Measurements from ENCODE around the gene NSUN7. TPM values are rescaled to one million over a fixed set of nuclear protein-coding genes. Genes with fewer than 3 reads are reported as not detected.

NSUN7 gene
- total RNA-seq, 2 donors from 2014 or later = 12.6 to 14.3 TPM

DNA sequence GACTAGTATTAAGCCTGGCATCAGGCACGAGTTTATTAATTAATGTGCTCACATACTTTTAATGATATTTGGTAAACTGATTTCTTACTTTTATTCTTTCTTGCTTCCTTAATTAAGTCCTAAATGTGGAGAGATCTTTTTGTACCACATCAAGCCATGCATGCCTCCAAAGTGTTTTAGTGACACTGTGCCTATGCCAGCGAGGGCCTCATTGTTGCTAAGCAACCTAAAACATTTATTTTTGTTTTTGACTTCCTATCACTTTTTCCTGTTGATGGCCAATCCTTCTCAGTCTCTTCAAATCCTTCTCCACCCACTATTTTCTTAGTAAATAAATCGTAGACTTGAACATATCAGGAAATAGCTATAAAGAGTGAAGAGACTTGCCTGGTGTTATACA is 5.5 kb upstream of the NSUN7 start:
- H3K4me3 ChIP-seq = no peak overlapping the region
- no peaks in the 10 kb centered on the region for H3K27me3 ChIP-seq (replicated peaks; ENCODE audit: insufficient read depth)
- intact Hi-C loops (cut with DNase I) = loop anchor here (10.0 kb wide), 1 partner anchor 471 kb away; the partner anchor contains the start of gene APBB2
- H3K36me3 ChIP-seq = no peaks in the 10 kb centered on the region
- no peaks in the 10 kb centered on the region for H3K9me3 ChIP-seq
- H3K27ac ChIP-seq = no peak overlapping the region
- no peaks in the 10 kb centered on the region for H3K4me1 ChIP-seq (replicated peaks)
- 55% methylated on average over 3 of the region's 3 CpGs for WGBS
- no peak for TF ChIP-seq POLR2AphosphoS5 (IDR thresholded peaks at IDR 0.05)
- TF ChIP-seq POLR2A (IDR thresholded peaks at IDR 0.05) = no peak
- TF ChIP-seq, protein P1, sequence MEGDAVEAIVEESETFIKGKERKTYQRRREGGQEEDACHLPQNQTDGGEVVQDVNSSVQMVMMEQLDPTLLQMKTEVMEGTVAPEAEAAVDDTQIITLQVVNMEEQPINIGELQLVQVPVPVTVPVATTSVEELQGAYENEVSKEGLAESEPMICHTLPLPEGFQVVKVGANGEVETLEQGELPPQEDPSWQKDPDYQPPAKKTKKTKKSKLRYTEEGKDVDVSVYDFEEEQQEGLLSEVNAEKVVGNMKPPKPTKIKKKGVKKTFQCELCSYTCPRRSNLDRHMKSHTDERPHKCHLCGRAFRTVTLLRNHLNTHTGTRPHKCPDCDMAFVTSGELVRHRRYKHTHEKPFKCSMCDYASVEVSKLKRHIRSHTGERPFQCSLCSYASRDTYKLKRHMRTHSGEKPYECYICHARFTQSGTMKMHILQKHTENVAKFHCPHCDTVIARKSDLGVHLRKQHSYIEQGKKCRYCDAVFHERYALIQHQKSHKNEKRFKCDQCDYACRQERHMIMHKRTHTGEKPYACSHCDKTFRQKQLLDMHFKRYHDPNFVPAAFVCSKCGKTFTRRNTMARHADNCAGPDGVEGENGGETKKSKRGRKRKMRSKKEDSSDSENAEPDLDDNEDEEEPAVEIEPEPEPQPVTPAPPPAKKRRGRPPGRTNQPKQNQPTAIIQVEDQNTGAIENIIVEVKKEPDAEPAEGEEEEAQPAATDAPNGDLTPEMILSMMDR (IDR thresholded peaks at IDR 0.05) = no peak
- DNase-seq (ENCODE audit: low spot score) = no peak

GRCh38 chr4:40745285-40745984 is 4.3 kb upstream of the NSUN7 start:
- 88% methylated on average over 6 of the region's 6 CpGs for WGBS
- TF ChIP-seq POLR2A (IDR thresholded peaks at IDR 0.05) = no peak
- intact Hi-C loops (cut with DNase I) = loop anchor here (10.0 kb wide), 1 partner anchor 469 kb away; the partner anchor contains the start of gene APBB2
- no peaks in the 10 kb centered on the region for H3K27me3 ChIP-seq (replicated peaks; ENCODE audit: insufficient read depth)
- no peak for DNase-seq (ENCODE audit: low spot score)
- no peak overlapping the region for H3K4me3 ChIP-seq
- no peak overlapping the region for H3K27ac ChIP-seq
- no peaks in the 10 kb centered on the region for H3K9me3 ChIP-seq
- no peaks in the 10 kb centered on the region for H3K36me3 ChIP-seq
- no peaks in the 10 kb centered on the region for H3K4me1 ChIP-seq (replicated peaks)

DNA sequence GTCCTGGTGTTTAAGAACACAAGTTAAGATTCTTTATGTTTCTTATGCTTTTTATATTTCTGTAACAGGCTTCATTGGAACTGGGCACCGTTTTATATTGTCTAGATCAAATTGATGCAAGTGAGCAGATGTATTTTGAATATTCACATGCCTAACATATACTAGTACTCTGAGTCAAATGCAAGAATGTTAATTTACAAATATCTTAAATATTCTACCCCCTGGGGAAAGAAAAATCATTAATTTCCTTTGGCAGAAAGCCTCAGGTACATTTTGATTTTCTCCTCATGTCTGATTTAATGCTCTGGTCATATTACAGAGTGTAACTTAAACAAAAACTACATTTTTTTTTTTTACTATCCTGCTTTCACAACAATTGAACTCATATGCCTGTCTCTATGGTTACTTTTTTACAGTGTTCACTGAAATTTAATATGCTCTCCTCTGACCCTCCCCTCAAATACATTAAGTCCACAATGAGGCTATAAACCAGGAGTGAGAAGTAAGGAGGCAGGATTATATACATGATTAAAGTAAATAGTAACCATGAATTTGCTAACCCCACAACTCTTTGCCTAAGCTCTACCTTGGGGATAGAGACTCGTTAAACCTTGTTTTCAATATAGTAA is 2.4 kb upstream of the NSUN7 start:
- intact Hi-C loops (cut with DNase I) = loop anchor here (10.0 kb wide), 1 partner anchor 467 kb away; the partner anchor contains the start of gene APBB2
- Histone ChIP-seq H3K4me1 (replicated peaks) (no peaks in the 10 kb centered on the region), H3K27me3 (replicated peaks; ENCODE audit: insufficient read depth) (no peaks in the 10 kb centered on the region), H3K4me3 (no peak overlapping the region), H3K36me3 (no peaks in the 10 kb centered on the region), H3K27ac (no peak overlapping the region), H3K9me3 (no peaks in the 10 kb centered on the region)
- no peak for TF ChIP-seq POLR2A (IDR thresholded peaks at IDR 0.05)
- TF ChIP-seq, protein P1 (IDR thresholded peaks at IDR 0.05) = no peak
- no peak for TF ChIP-seq POLR2AphosphoS5 (IDR thresholded peaks at IDR 0.05)
- 36% methylated on average over 2 of the region's 2 CpGs for WGBS
- no peak for DNase-seq (ENCODE audit: low spot score)

GRCh38 chr4:40750461-40751258 is 905 bp downstream of the NSUN7 start:
- no peak for TF ChIP-seq POLR2AphosphoS5 (IDR thresholded peaks at IDR 0.05)
- no peak for TF ChIP-seq POLR2A (IDR thresholded peaks at IDR 0.05)
- TF ChIP-seq, protein P1 (IDR thresholded peaks at IDR 0.05) = no peak
- DNase-seq (ENCODE audit: low spot score) = peak; percentile 9
- peak overlapping the region; percentile 64 to 66 for H3K4me3 ChIP-seq
- intact Hi-C loops (cut with DNase I) = no loop called here
- H3K27me3 ChIP-seq (replicated peaks; ENCODE audit: insufficient read depth) = no peaks in the 10 kb centered on the region
- 9% methylated on average over 30 of the region's 30 CpGs for WGBS
- peak overlapping the region; percentile 76 to 84 for H3K27ac ChIP-seq
- H3K4me1 ChIP-seq (replicated peaks) = peaks cover 8% of the 10 kb centered on the region
- H3K9me3 ChIP-seq = no peaks in the 10 kb centered on the region
- H3K36me3 ChIP-seq = no peaks in the 10 kb centered on the region

GRCh38 chr4:40755616-40756015 is 5.9 kb downstream of the NSUN7 start:
- Histone ChIP-seq H3K9me3 (no peaks in the 10 kb centered on the region), H3K27me3 (replicated peaks; ENCODE audit: insufficient read depth) (no peaks in the 10 kb centered on the region), H3K27ac (no peak overlapping the region), H3K36me3 (no peaks in the 10 kb centered on the region), H3K4me1 (replicated peaks) (peaks cover 8% of the 10 kb centered on the region), H3K4me3 (no peak overlapping the region)
- WGBS = 81% methylated on average over 4 of the region's 4 CpGs
- TF ChIP-seq, protein P1 (IDR thresholded peaks at IDR 0.05) = no peak
- TF ChIP-seq POLR2AphosphoS5 (IDR thresholded peaks at IDR 0.05) (no peak), POLR2A (IDR thresholded peaks at IDR 0.05) (no peak)
- DNase-seq (ENCODE audit: low spot score) = no peak
- intact Hi-C loops (cut with DNase I) = no loop called here

All from prostate gland (tissue), 2 donors.